Ovary (tissue), 9 donors: ENCODE results near the gene MT1H. TPM values are rescaled to one million over a fixed set of nuclear protein-coding genes. Genes with fewer than 3 reads are reported as not detected.

Source experiments
- DNase-seq, 5 donors: peaks; one replicate each; pipeline ENCODE4 v3.0.0-alpha.2; 2019 to 2020
- H3K27ac ChIP-seq, 2 donors: fragments of 200-600 bp; one replicate each; pipeline versions ENCODE4 v1.5.1 to v1.8.0; 2019 to 2022
- H3K27me3 ChIP-seq: fragments of 200-600 bp; one replicate; pipeline ENCODE4 v1.8.0; 2022
- H3K36me3 ChIP-seq: fragments of 200-600 bp; sonication (generic); one replicate; pipeline ENCODE4 v1.5.1; 2019
- H3K4me1 ChIP-seq: one replicate; pipeline ENCODE4 v1.8.1; 2013; ENCODE audit warnings: mild to moderate bottlenecking, moderate library complexity; ENCODE audit not compliant: insufficient read depth
- H3K4me3 ChIP-seq: fragments of 200-600 bp; sonication (generic); one replicate; pipeline ENCODE4 v1.5.1; 2017
- H3K9me3 ChIP-seq, 2 donors: fragments of 200-600 bp in 1 of 2; sonication (generic) in 1 of 2; one replicate each; pipeline versions ENCODE4 v1.5.1 to v1.8.1; 2013 to 2019; ENCODE audit warnings: mild to moderate bottlenecking in 1 of 2, moderate library complexity in 1 of 2
- EP300 ChIP-seq: sonication (generic); formaldehyde crosslinking; IDR thresholded peaks from one replicate; pipeline ENCODE4 v1.6.1; 2017; ENCODE audit warnings: antibody characterized with exemption
- POLR2A ChIP-seq: fragments of 450-650 bp; IDR thresholded peaks from one replicate; pipeline ENCODE4 v1.6.1; 2017; ENCODE audit warnings: antibody characterized with exemption, mild to moderate bottlenecking, moderate library complexity
- WGBS, 3 donors: extraction: QIAGEN DNeasy Blood & Tissue Kit in 1 of 3; methylation state at CpG; one replicate each; pipeline versions ENCODE4 v1.1.5 to v1.1.7; 2013 to 2017; 5-methylcytosine and 5-hydroxymethylcytosine counted together
- intact Hi-C, 4 donors: fragments of 100-400 bp; cut with DNase I; formaldehyde crosslinking; loops; one replicate each; pipeline versions ENCODE4 v1.11.0 to v1.15.1; 2022 to 2023
- polyA plus RNA-seq, 2 donors: library from polyadenylated mRNA; stranded (reverse); fragments of 200-250 nt in 1 of 2; fragments of 350-450 nt in 1 of 2; fragmentation: Illumina TruSeq in 1 of 2; extraction: RNeasy Lipid Tissue Mini Kit (QIAGEN cat#74804) in 1 of 2; gene quantifications; one replicate each; pipeline ENCODE4 v1.2.3, GENCODE V29; 2013 to 2014
- total RNA-seq, 7 donors: library from RNA; depleted of rRNA in 2 of 7; stranded (reverse); fragments of >200 nt in 2 of 7; fragmentation: NEBNext Ultra II Directional in 3 of 7; extraction: Animal tissue kit (Norgen Biotek cat#: 25700) in 3 of 7; gene quantifications; one replicate each; pipeline versions ENCODE4 v1.1.0 to v1.2.4, GENCODE V29; 2016 to 2023
- TF ChIP-seq, protein P1 (sequence below), 3 donors: fragments of 450-650 bp in 2 of 3; fragments of 200-600 bp in 1 of 3; IDR thresholded peaks; one replicate each; pipeline versions ENCODE4 v1.5.1 to v1.8.0; 2016 to 2022; ENCODE audit warnings: antibody characterized with exemption in 3 of 3, mild to moderate bottlenecking in 1 of 3
- donor health status: DM: no; HTN: no; CAD: no; lungs with moderate emphysema.
- donor health status: DM: no; HTN: no; CAD: no.
- donor health status: Bipolar disorder and iron deficiency.
- donor health status: DM: yes; HTN: yes; CAD: no.
- donor health status: DM: no; HTN: no; CAD: no.
- donor health status: DM: yes; HTN: yes; CAD: no.

Gene MT1H
- total and polyA plus RNA-seq, 9 donors: 0.79 TPM; not detected in 8

DNA sequence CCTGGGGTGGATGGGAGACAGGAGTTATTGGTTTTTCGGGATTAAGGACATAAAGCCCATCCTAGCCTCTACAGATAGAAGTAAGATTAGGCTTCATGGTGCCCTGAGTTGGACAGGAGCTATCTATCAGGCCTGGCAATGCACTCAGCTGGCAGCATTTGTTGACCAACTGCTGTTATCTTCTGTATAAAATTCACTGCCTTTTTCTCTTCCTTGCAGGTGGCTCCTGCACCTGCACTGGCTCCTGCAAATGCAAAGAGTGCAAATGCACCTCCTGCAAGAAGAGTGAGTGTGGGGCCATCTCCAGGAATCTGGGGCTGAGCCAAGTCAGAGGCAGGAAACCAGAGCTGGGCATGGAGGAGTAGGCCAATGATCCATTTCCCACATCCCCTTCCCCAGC is 30.6 kb upstream of the MT1H start:
- DNase-seq: no peak
- H3K27ac ChIP-seq: no peak overlapping the region
- H3K27me3 ChIP-seq: no peaks in the 10 kb centered on the region
- no peak overlapping the region for H3K4me3 ChIP-seq
- TF ChIP-seq EP300 (no peak), POLR2A (no peak)
- TF ChIP-seq, protein P1, sequence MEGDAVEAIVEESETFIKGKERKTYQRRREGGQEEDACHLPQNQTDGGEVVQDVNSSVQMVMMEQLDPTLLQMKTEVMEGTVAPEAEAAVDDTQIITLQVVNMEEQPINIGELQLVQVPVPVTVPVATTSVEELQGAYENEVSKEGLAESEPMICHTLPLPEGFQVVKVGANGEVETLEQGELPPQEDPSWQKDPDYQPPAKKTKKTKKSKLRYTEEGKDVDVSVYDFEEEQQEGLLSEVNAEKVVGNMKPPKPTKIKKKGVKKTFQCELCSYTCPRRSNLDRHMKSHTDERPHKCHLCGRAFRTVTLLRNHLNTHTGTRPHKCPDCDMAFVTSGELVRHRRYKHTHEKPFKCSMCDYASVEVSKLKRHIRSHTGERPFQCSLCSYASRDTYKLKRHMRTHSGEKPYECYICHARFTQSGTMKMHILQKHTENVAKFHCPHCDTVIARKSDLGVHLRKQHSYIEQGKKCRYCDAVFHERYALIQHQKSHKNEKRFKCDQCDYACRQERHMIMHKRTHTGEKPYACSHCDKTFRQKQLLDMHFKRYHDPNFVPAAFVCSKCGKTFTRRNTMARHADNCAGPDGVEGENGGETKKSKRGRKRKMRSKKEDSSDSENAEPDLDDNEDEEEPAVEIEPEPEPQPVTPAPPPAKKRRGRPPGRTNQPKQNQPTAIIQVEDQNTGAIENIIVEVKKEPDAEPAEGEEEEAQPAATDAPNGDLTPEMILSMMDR (IDR thresholded peaks at IDR 0.05): no peak
- peaks cover 11% of the 10 kb centered on the region for H3K4me1 ChIP-seq
- no peaks in the 10 kb centered on the region for H3K36me3 ChIP-seq
- H3K9me3 ChIP-seq: no peaks in the 10 kb centered on the region
- intact Hi-C loops: no loop called here
- 63 to 81% (median 81%) methylated on average over 1 of the region's 1 CpG for WGBS, 3 donors

DNA sequence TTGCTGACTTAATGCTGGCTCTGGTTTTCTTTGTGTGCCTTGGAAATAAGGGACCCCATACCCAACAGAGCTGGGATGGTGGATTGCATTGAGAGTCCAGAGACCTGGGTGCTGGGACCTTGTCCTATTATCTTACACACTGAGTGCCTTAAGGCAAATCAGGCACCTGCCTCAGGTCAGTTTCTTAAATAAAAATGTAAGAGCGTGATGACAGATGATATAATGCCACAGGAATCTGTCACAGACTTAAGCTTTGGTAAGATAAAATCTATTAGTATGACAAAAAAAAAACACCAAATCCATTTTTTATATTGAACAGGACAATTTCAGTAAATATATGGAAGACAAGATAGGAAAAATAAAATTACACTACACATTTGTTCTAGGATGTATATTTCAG is 29.5 kb upstream of the MT1H start:
- H3K4me1 ChIP-seq: peaks cover 11% of the 10 kb centered on the region
- no peaks in the 10 kb centered on the region for H3K27me3 ChIP-seq
- H3K4me3 ChIP-seq: no peak overlapping the region
- intact Hi-C loops: no loop called here
- TF ChIP-seq, protein P1 (IDR thresholded peaks at IDR 0.05): no peak
- TF ChIP-seq POLR2A: no peak
- no peak overlapping the region for H3K27ac ChIP-seq
- no peaks in the 10 kb centered on the region for H3K36me3 ChIP-seq
- 79 to 91% (median 87%) methylated on average over 1 of the region's 1 CpG for WGBS, 3 donors
- no peaks in the 10 kb centered on the region for H3K9me3 ChIP-seq
- DNase-seq: no peak

DNA sequence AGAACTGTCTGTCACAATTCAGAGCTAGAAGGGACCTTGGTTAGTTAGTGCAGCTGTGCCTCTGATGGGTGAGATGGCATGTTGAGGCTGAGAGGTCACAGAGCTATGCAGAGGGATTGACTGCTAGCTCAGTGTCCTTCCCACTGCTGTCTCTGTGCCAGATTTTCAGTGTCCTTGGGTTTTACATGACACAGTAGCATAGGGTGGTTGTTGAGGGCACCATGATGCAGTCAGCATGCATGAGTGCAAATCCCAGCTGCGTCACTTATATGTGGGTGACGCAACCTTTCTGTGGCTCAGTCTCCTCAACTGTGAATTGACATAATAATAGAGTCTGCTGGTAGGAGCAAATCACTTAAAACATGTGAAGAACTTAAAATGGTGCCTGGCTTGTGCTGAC is 28.4 kb upstream of the MT1H start:
- no peaks in the 10 kb centered on the region for H3K36me3 ChIP-seq
- no peaks in the 10 kb centered on the region for H3K9me3 ChIP-seq
- intact Hi-C loops: no loop called here
- H3K4me3 ChIP-seq: no peak overlapping the region
- 94 to 100% (median 98%) methylated on average over 2 of the region's 2 CpGs for WGBS, 3 donors
- H3K4me1 ChIP-seq: peaks cover 9% of the 10 kb centered on the region
- TF ChIP-seq, protein P1 (IDR thresholded peaks at IDR 0.05): no peak
- no peak for TF ChIP-seq EP300
- no peaks in the 10 kb centered on the region for H3K27me3 ChIP-seq
- DNase-seq: no peak
- H3K27ac ChIP-seq: no peak overlapping the region

DNA sequence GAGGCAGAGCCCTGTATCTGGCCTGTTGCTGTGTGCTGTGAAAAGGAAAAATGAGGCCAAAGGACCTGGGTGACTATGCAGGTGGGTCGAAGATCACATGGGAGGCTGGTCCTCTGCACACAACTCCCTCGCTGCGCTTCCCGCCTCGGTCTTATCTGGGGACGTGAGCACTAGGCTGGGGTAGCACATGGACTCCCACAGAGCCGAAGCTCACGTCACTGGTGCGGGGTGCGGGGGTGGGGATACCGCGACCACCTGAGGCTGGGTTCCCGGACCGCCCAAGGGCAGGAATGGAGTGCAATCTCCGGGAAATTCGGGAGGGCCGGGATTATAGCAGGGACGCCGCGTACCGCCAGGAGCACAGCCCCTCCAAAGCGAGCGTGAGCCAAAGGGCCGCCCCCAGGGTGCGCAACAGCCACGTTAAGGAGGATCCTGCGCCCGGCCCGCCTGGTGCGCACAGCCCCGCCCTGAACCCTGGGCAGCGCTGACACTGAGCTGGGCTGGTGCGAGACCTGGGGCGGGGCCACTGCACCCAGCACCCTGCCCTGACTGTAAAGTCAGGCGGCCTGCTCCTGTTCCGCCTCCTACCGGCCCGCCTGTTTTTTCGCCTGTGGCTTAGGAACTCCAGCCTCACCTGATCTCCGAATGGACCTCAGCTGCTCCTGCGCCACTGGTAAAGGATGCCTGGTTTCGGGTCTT is 26.4 kb upstream of the MT1H start:
- no peaks in the 10 kb centered on the region for H3K36me3 ChIP-seq
- TF ChIP-seq, protein P1 (IDR thresholded peaks at IDR 0.05): peak in 2 of 3 donors; percentile 23 to 26
- TF ChIP-seq POLR2A (no peak), EP300 (peak; percentile 82)
- H3K9me3 ChIP-seq: no peaks in the 10 kb centered on the region
- H3K4me3 ChIP-seq: peak overlapping the region; percentile 2
- intact Hi-C loops: no loop called here
- H3K27me3 ChIP-seq: no peaks in the 10 kb centered on the region
- H3K27ac ChIP-seq: no peak overlapping the region
- DNase-seq: peak in 3 of 5 donors; percentile 51 to 73 (median 57)
- H3K4me1 ChIP-seq: peaks cover 6% of the 10 kb centered on the region
- WGBS, 3 donors: 2 to 5% (median 4%) methylated on average over 29 to 42 of the region's 42 CpGs
